PC-9 (cell line): ENCODE results near the gene STXBP2.

Experiments used
- EZH2 ChIP-seq: fragments of 200-600 bp; sonication (generic); IDR thresholded peaks from 2 replicates; pipeline ENCODE4 v1.8.0; 2017; ENCODE audit warnings: antibody characterized with exemption, low read depth
- TF ChIP-seq, protein P1 (sequence below): fragments of 200-600 bp; sonication (generic); conservative IDR thresholded peaks from 2 replicates; pipeline ENCODE4 v1.6.1; 2017; ENCODE audit warnings: mixed run types, antibody characterized with exemption, mild to moderate bottlenecking, moderate library complexity

DNA sequence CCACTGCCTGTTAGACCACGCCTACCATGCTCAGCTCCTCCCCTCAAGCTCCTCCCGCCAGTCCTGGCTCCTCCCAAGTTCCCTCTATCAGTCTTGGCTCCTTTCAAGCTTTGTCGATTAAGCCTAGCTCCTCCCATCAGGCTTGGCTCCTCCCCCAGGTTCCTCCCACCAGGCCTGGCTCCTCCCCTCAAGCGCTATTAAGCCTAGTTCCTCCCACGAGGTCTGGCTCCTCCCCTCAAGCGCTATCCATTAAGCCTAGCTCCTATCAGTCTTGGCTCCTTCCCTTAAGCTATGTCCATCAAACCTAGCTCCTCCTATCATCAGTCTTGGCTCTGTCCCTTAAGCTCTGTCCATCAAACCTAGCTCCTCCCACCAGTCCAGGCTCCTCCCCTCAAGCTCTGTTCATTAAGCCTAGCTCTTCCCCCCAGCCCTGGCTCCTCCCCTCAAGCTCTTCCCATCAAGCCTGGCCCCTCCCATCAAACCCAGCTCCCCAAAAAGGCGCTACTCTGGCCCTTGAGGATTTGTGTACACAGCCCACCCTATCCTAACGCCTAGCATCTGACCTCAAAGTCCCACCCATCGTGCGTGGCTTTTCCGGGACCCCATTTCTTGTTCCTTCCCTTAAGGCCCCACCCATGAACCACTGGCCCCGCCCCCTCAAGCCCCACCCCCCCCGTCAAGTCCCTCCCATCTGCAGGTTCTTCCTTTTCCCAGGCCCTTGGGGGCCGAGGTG is 31.3 kb upstream of the STXBP2 start:
- TF ChIP-seq, protein P1, sequence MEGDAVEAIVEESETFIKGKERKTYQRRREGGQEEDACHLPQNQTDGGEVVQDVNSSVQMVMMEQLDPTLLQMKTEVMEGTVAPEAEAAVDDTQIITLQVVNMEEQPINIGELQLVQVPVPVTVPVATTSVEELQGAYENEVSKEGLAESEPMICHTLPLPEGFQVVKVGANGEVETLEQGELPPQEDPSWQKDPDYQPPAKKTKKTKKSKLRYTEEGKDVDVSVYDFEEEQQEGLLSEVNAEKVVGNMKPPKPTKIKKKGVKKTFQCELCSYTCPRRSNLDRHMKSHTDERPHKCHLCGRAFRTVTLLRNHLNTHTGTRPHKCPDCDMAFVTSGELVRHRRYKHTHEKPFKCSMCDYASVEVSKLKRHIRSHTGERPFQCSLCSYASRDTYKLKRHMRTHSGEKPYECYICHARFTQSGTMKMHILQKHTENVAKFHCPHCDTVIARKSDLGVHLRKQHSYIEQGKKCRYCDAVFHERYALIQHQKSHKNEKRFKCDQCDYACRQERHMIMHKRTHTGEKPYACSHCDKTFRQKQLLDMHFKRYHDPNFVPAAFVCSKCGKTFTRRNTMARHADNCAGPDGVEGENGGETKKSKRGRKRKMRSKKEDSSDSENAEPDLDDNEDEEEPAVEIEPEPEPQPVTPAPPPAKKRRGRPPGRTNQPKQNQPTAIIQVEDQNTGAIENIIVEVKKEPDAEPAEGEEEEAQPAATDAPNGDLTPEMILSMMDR = no peak
- no peak for TF ChIP-seq EZH2
